SK-N-SH treated with all-trans-retinoic acid at 6 μM for 48 hours (cell line): Measurements from ENCODE around the gene DDX41.

Experiments used
- ATAC-seq: fragments of 200-7000 bp; cut with Tn5 transposase; 3 replicates; pipeline ENCODE4 v1.9.1; 2020; ENCODE audit warnings: mild to moderate bottlenecking, moderate library complexity
- ARNTL ChIP-seq: fragments of 450-650 bp; formaldehyde crosslinking; IDR thresholded peaks from 2 replicates; pipeline ENCODE4 v1.5.0; 2020; ENCODE audit warnings: low read depth, mild to moderate bottlenecking, moderate library complexity, borderline replicate concordance
- BACH2 ChIP-seq: fragments of 250-450 bp; sonication (Bioruptor Pico); IDR thresholded peaks from 2 replicates; pipeline ENCODE4 v1.9.0; 2021; ENCODE audit warnings: mild to moderate bottlenecking, borderline replicate concordance
- CSRNP3 ChIP-seq: fragments of 250-450 bp; sonication (Bioruptor Pico); IDR thresholded peaks from 2 replicates; pipeline ENCODE4 v1.5.1; 2021; ENCODE audit warnings: mild to moderate bottlenecking, moderate library complexity
- ESRRG ChIP-seq: fragments of 250-450 bp; sonication (Bioruptor Pico); IDR thresholded peaks from 2 replicates; pipeline ENCODE4 v1.6.1; 2021; ENCODE audit warnings: mild to moderate bottlenecking
- GLIS3 ChIP-seq: fragments of 250-450 bp; sonication (Bioruptor Pico); IDR thresholded peaks from 2 replicates; pipeline ENCODE4 v1.5.0; 2020; ENCODE audit warnings: mild to moderate bottlenecking, moderate library complexity
- ISL1 ChIP-seq: fragments of 250-450 bp; sonication (Bioruptor Pico); IDR thresholded peaks from 2 replicates; pipeline ENCODE4 v2.1.2; 2022; ENCODE audit warnings: mild to moderate bottlenecking, moderate library complexity
- OSR1 ChIP-seq: fragments of 250-450 bp; sonication (Bioruptor Pico); IDR thresholded peaks from 2 replicates; pipeline ENCODE4 v1.8.0; 2022; ENCODE audit warnings: moderate library complexity, mild to moderate bottlenecking, inconsistent platforms
- SNAI2 ChIP-seq: fragments of 250-450 bp; sonication (Bioruptor Pico); IDR thresholded peaks from 2 replicates; pipeline ENCODE4 v1.5.0; 2020; ENCODE audit warnings: mild to moderate bottlenecking, moderate library complexity
- TCF4 ChIP-seq: fragments of 250-450 bp; sonication (Bioruptor Pico); IDR thresholded peaks from 2 replicates; pipeline ENCODE4 v1.8.0; 2021; ENCODE audit warnings: mild to moderate bottlenecking, moderate library complexity, borderline replicate concordance
- TOX ChIP-seq: fragments of 250-450 bp; sonication (Bioruptor Pico); IDR thresholded peaks from 2 replicates; pipeline ENCODE4 v1.8.0; 2021; ENCODE audit warnings: mild to moderate bottlenecking, moderate library complexity, borderline replicate concordance
- ZC3H10 ChIP-seq: fragments of 250-450 bp; sonication (Bioruptor Pico); IDR thresholded peaks from 2 replicates; pipeline ENCODE4 v1.5.1; 2021; ENCODE audit warnings: mild to moderate bottlenecking, moderate library complexity
- ZFP3 ChIP-seq: fragments of 250-450 bp; sonication (Bioruptor Pico); IDR thresholded peaks from 2 replicates; pipeline ENCODE4 v1.5.0; 2020; ENCODE audit warnings: mild to moderate bottlenecking, moderate library complexity
- ZFP30 ChIP-seq: fragments of 450-650 bp; formaldehyde crosslinking; IDR thresholded peaks from 2 replicates; pipeline ENCODE4 v1.5.0; 2022; ENCODE audit warnings: mild to moderate bottlenecking, moderate library complexity
- ZNF565 ChIP-seq: fragments of 450-650 bp; formaldehyde crosslinking; conservative IDR thresholded peaks from 2 replicates; pipeline ENCODE4 v1.5.0; 2020; ENCODE audit warnings: low read depth, mild to moderate bottlenecking, moderate library complexity
- ZNF70 ChIP-seq: fragments of 450-650 bp; formaldehyde crosslinking; IDR thresholded peaks from 2 replicates; pipeline ENCODE4 v1.5.0; 2020; ENCODE audit warnings: mild to moderate bottlenecking, moderate library complexity
- ZNF8 ChIP-seq: fragments of 450-650 bp; formaldehyde crosslinking; IDR thresholded peaks from 2 replicates; pipeline ENCODE4 v1.5.0; 2020; ENCODE audit warnings: mild to moderate bottlenecking, moderate library complexity
- TF ChIP-seq, protein P1 (sequence below): fragments of 250-450 bp; sonication (Bioruptor Pico); IDR thresholded peaks from 2 replicates; pipeline ENCODE4 v1.5.0; 2020; ENCODE audit warnings: mild to moderate bottlenecking, moderate library complexity
- TF ChIP-seq, protein P2 (sequence below): fragments of 250-450 bp; sonication (Bioruptor Pico); IDR thresholded peaks from 2 replicates; pipeline ENCODE4 v1.8.0; 2021; ENCODE audit warnings: low read depth, mild to moderate bottlenecking, moderate library complexity, borderline replicate concordance
- TF ChIP-seq, protein P3 (sequence below): fragments of 250-450 bp; sonication (Bioruptor Pico); IDR thresholded peaks from 2 replicates; pipeline ENCODE4 v1.5.1; 2020; ENCODE audit warnings: low read depth, mild to moderate bottlenecking, moderate library complexity
- TF ChIP-seq, protein P4 (sequence below): fragments of 250-450 bp; sonication (Bioruptor Pico); IDR thresholded peaks from 2 replicates; pipeline ENCODE4 v1.8.0; 2020; ENCODE audit warnings: mild to moderate bottlenecking, moderate library complexity, borderline replicate concordance

The DDX41 gene

GRCh38 chr5:177501874-177502678 is 14.7 kb downstream of the DDX41 start:
- no peak for ATAC-seq
- TF ChIP-seq TCF4 (CRISPR knock-in tag) (no peak), OSR1 (CRISPR knock-in tag) (no peak), GLIS3 (no peak), ZNF8 (CRISPR knock-in tag) (no peak), TOX (CRISPR knock-in tag) (no peak), ZFP30 (CRISPR knock-in tag) (no peak), ZNF565 (no peak), BACH2 (CRISPR knock-in tag) (no peak), CSRNP3 (CRISPR knock-in tag) (no peak), ZC3H10 (CRISPR knock-in tag) (no peak)
- TF ChIP-seq, protein P1, sequence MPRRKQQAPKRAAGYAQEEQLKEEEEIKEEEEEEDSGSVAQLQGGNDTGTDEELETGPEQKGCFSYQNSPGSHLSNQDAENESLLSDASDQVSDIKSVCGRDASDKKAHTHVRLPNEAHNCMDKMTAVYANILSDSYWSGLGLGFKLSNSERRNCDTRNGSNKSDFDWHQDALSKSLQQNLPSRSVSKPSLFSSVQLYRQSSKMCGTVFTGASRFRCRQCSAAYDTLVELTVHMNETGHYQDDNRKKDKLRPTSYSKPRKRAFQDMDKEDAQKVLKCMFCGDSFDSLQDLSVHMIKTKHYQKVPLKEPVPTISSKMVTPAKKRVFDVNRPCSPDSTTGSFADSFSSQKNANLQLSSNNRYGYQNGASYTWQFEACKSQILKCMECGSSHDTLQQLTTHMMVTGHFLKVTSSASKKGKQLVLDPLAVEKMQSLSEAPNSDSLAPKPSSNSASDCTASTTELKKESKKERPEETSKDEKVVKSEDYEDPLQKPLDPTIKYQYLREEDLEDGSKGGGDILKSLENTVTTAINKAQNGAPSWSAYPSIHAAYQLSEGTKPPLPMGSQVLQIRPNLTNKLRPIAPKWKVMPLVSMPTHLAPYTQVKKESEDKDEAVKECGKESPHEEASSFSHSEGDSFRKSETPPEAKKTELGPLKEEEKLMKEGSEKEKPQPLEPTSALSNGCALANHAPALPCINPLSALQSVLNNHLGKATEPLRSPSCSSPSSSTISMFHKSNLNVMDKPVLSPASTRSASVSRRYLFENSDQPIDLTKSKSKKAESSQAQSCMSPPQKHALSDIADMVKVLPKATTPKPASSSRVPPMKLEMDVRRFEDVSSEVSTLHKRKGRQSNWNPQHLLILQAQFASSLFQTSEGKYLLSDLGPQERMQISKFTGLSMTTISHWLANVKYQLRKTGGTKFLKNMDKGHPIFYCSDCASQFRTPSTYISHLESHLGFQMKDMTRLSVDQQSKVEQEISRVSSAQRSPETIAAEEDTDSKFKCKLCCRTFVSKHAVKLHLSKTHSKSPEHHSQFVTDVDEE (CRISPR knock-in tag) = no peak
- TF ChIP-seq, protein P2, sequence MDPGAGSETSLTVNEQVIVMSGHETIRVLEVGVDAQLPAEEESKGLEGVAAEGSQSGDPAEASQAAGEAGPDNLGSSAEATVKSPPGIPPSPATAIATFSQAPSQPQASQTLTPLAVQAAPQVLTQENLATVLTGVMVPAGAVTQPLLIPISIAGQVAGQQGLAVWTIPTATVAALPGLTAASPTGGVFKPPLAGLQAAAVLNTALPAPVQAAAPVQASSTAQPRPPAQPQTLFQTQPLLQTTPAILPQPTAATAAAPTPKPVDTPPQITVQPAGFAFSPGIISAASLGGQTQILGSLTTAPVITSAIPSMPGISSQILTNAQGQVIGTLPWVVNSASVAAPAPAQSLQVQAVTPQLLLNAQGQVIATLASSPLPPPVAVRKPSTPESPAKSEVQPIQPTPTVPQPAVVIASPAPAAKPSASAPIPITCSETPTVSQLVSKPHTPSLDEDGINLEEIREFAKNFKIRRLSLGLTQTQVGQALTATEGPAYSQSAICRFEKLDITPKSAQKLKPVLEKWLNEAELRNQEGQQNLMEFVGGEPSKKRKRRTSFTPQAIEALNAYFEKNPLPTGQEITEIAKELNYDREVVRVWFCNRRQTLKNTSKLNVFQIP (CRISPR knock-in tag) = no peak
- TF ChIP-seq, protein P3, sequence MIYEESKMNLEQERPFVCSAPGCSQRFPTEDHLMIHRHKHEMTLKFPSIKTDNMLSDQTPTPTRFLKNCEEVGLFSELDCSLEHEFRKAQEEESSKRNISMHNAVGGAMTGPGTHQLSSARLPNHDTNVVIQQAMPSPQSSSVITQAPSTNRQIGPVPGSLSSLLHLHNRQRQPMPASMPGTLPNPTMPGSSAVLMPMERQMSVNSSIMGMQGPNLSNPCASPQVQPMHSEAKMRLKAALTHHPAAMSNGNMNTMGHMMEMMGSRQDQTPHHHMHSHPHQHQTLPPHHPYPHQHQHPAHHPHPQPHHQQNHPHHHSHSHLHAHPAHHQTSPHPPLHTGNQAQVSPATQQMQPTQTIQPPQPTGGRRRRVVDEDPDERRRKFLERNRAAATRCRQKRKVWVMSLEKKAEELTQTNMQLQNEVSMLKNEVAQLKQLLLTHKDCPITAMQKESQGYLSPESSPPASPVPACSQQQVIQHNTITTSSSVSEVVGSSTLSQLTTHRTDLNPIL = no peak
- TF ChIP-seq, all 23 proteins: peak for 0

- peak; percentile 64 for ATAC-seq
- TF ChIP-seq ZNF70 (CRISPR knock-in tag) = no peak
- no peak for TF ChIP-seq GLIS3
- TF ChIP-seq, protein P1 (CRISPR knock-in tag) = no peak
- TF ChIP-seq, all 23 proteins: peak for 0
Observed at GRCh38 chr5:177500685-177501522, 15.9 kb downstream of the DDX41 start.

- no peak for TF ChIP-seq ZNF70 (CRISPR knock-in tag)
- no peak for TF ChIP-seq ZNF8 (CRISPR knock-in tag)
- TF ChIP-seq ARNTL (CRISPR knock-in tag) = no peak
- no peak for TF ChIP-seq ZC3H10 (CRISPR knock-in tag)
- TF ChIP-seq ESRRG = no peak
- TF ChIP-seq SNAI2 (CRISPR knock-in tag) = no peak
- no peak for TF ChIP-seq ISL1 (CRISPR knock-in tag)
- TF ChIP-seq, protein P4, sequence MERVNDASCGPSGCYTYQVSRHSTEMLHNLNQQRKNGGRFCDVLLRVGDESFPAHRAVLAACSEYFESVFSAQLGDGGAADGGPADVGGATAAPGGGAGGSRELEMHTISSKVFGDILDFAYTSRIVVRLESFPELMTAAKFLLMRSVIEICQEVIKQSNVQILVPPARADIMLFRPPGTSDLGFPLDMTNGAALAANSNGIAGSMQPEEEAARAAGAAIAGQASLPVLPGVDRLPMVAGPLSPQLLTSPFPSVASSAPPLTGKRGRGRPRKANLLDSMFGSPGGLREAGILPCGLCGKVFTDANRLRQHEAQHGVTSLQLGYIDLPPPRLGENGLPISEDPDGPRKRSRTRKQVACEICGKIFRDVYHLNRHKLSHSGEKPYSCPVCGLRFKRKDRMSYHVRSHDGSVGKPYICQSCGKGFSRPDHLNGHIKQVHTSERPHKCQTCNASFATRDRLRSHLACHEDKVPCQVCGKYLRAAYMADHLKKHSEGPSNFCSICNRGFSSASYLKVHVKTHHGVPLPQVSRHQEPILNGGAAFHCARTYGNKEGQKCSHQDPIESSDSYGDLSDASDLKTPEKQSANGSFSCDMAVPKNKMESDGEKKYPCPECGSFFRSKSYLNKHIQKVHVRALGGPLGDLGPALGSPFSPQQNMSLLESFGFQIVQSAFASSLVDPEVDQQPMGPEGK (CRISPR knock-in tag) = no peak
- TF ChIP-seq ZFP3 (CRISPR knock-in tag) = no peak
- ATAC-seq = no peak
Observed at GRCh38 chr5:177499842-177500241, 16.9 kb downstream of the DDX41 start.
